ENCODE measurements around the gene TNK2. TPM values are rescaled to one million over a fixed set of nuclear protein-coding genes. Genes with fewer than 3 reads are reported as not detected.
"Not testable (repeated sequence)": the region's sequence is repeated elsewhere in the genome, so short reads cannot be mapped to it uniquely, and the experiment has no call there.

The TNK2 gene
- total RNA-seq, 1 donor, result 36.4 TPM

- no peaks in the 10 kb centered on the region for H3K9me3 ChIP-seq (ENCODE audit: low read depth, low read length)
- H3K27me3 ChIP-seq (ENCODE audit: insufficient read depth, low read length), result no peaks in the 10 kb centered on the region
- no peak overlapping the region for H3K4me3 ChIP-seq (ENCODE audit: low read length)
- H3K4me1 ChIP-seq (ENCODE audit: insufficient read depth, low read length), result no peaks in the 10 kb centered on the region
Observed at GRCh38 chr3:195825857-195826804, 82.2 kb downstream of the TNK2 start.

- H3K4me3 ChIP-seq (ENCODE audit: low read length), result no peak overlapping the region
- no peaks in the 10 kb centered on the region for H3K9me3 ChIP-seq (ENCODE audit: low read depth, low read length)
- no peaks in the 10 kb centered on the region for H3K4me1 ChIP-seq (ENCODE audit: insufficient read depth, low read length)
- no peaks in the 10 kb centered on the region for H3K27me3 ChIP-seq (ENCODE audit: insufficient read depth, low read length)
Observed at GRCh38 chr3:195825191-195825588, 83.2 kb downstream of the TNK2 start.

DNA sequence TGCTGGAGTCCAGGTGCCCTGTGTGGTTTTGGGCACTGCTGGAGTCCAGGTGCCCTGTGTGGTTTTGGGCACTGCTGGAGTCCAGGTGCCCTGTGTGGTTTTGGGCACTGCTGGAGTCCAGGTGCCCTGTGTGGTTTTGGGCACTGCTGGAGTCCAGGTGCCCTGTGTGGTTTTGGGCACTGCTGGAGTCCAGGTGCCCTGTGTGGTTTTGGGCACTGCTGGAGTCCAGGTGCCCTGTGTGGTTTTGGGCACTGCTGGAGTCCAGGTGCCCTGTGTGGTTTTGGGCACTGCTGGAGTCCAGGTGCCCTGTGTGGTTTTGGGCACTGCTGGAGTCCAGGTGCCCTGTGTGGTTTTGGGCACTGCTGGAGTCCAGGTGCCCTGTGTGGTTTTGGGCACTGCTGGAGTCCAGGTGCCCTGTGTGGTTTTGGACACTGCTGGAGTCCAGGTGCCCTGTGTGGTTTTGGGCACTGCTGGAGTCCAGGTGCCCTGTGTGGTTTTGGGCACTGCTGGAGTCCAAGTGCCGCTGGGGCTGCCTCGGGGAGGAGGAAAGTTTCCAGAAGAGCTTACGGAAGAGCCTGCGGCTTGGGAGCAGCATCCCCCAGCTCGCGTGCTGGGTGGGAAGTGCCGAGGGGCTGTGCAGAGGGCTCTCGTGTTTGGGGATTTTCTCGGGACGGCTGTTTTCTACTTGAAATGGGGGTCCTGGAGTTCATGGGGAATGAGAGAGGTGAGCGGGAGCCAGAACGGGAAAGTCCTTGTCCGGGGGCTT, 83.7 kb downstream of the TNK2 start:
- not testable (repeated sequence) for H3K4me3 ChIP-seq (ENCODE audit: low read length); H3K4me1 ChIP-seq (ENCODE audit: insufficient read depth, low read length); H3K27me3 ChIP-seq (ENCODE audit: insufficient read depth, low read length)

GRCh38 chr3:195823999-195824398, 84.4 kb downstream of the TNK2 start:
- H3K4me1 ChIP-seq (ENCODE audit: insufficient read depth, low read length), result no peaks in the 10 kb centered on the region
- H3K4me3 ChIP-seq (ENCODE audit: low read length), result no peak overlapping the region
- H3K9me3 ChIP-seq (ENCODE audit: low read depth, low read length), result no peaks in the 10 kb centered on the region
- H3K27me3 ChIP-seq (ENCODE audit: insufficient read depth, low read length), result no peaks in the 10 kb centered on the region

More for the DNA sequence above, 83.7 kb downstream of the TNK2 start:
- H3K9me3 ChIP-seq (ENCODE audit: low read depth, low read length), result not testable (repeated sequence)

GRCh38 chr3:195823280-195823679, 85.1 kb downstream of the TNK2 start:
- Histone ChIP-seq H3K27me3 (ENCODE audit: insufficient read depth, low read length) (no peaks in the 10 kb centered on the region), H3K4me1 (ENCODE audit: insufficient read depth, low read length) (no peaks in the 10 kb centered on the region), H3K9me3 (ENCODE audit: low read depth, low read length) (no peaks in the 10 kb centered on the region), H3K4me3 (ENCODE audit: low read length) (no peak overlapping the region)

DNA sequence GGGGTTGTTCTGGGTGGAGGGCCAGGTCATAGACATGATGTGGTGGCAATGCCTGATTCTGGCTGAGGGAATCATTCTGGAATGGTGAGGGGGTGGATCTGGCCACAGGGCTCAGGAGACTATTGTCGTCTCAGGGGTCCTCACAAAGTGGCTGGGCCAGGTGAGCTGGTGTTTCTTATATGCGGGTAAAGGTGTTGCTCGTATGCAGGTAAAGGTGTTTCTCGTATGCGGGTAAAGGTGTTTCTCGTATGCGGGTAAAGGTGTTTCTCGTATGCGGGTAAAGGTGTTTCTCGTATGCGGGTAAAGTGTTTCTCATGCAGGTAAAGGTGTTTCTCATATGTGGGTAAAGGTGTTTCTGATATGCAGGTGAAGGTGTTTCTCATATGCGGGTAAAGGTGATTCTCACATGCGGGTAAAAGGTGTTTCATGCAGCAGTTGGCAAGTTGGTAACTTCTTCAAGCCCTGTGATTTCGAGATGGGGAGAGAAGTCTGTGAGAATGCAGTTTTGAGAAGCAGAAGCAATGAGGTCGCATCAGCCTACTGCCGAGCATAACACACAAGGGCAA, 86.1 kb downstream of the TNK2 start:
- Histone ChIP-seq H3K4me3 (ENCODE audit: low read length) (no peak overlapping the region), H3K27me3 (ENCODE audit: insufficient read depth, low read length) (no peaks in the 10 kb centered on the region), H3K9me3 (ENCODE audit: low read depth, low read length) (no peaks in the 10 kb centered on the region), H3K4me1 (ENCODE audit: insufficient read depth, low read length) (no peaks in the 10 kb centered on the region)

- no peak overlapping the region for H3K4me3 ChIP-seq (ENCODE audit: low read length)
- no peaks in the 10 kb centered on the region for H3K9me3 ChIP-seq (ENCODE audit: low read depth, low read length)
- no peaks in the 10 kb centered on the region for H3K4me1 ChIP-seq (ENCODE audit: insufficient read depth, low read length)
- no peaks in the 10 kb centered on the region for H3K27me3 ChIP-seq (ENCODE audit: insufficient read depth, low read length)
Observed at GRCh38 chr3:195821403-195822130, 86.8 kb downstream of the TNK2 start.

- Histone ChIP-seq H3K9me3 (ENCODE audit: low read depth, low read length) (no peaks in the 10 kb centered on the region), H3K4me1 (ENCODE audit: insufficient read depth, low read length) (no peaks in the 10 kb centered on the region), H3K27me3 (ENCODE audit: insufficient read depth, low read length) (no peaks in the 10 kb centered on the region), H3K4me3 (ENCODE audit: low read length) (no peak overlapping the region)
Observed at GRCh38 chr3:195820901-195821300, 87.5 kb downstream of the TNK2 start.

- no peaks in the 10 kb centered on the region for H3K27me3 ChIP-seq (ENCODE audit: insufficient read depth, low read length)
- no peaks in the 10 kb centered on the region for H3K9me3 ChIP-seq (ENCODE audit: low read depth, low read length)
- no peak overlapping the region for H3K4me3 ChIP-seq (ENCODE audit: low read length)
- H3K4me1 ChIP-seq (ENCODE audit: insufficient read depth, low read length), result no peaks in the 10 kb centered on the region
Observed at GRCh38 chr3:195820186-195820585, 88.2 kb downstream of the TNK2 start.

- H3K4me3 ChIP-seq (ENCODE audit: low read length), result no peak overlapping the region
- no peaks in the 10 kb centered on the region for H3K9me3 ChIP-seq (ENCODE audit: low read depth, low read length)
- no peaks in the 10 kb centered on the region for H3K27me3 ChIP-seq (ENCODE audit: insufficient read depth, low read length)
- H3K4me1 ChIP-seq (ENCODE audit: insufficient read depth, low read length), result no peaks in the 10 kb centered on the region
Observed at GRCh38 chr3:195818301-195818700, 90.0 kb downstream of the TNK2 start.

DNA sequence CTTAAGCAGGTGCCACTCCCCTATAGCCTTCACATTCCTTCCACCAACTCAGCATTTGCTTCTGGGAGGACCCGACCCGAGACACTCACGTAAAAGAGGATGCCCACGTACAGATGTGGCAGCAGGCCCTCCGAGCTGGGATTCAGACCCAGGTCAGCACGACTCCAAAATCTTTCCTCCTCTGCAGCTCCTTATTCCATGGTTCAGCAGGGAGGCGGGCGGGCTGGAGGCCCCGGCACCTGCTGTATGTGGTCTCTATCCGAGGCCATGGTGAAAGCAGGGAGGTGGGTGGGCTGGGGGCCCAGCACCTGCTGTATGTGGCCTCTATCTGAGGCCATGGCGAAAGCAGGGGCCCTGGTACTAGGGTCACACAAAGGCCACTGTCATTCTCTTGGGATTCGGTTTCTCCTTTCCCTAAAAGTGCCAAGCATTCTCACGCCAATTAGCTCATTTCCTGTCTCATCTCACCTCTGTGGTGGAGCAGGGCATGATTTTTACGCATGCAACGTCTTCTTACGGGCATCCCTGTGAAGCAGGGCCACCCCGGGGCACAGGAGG, 90.7 kb downstream of the TNK2 start:
- Histone ChIP-seq H3K9me3 (ENCODE audit: low read depth, low read length) (no peaks in the 10 kb centered on the region), H3K27me3 (ENCODE audit: insufficient read depth, low read length) (no peaks in the 10 kb centered on the region), H3K4me3 (ENCODE audit: low read length) (no peak overlapping the region), H3K4me1 (ENCODE audit: insufficient read depth, low read length) (no peaks in the 10 kb centered on the region)

DNA sequence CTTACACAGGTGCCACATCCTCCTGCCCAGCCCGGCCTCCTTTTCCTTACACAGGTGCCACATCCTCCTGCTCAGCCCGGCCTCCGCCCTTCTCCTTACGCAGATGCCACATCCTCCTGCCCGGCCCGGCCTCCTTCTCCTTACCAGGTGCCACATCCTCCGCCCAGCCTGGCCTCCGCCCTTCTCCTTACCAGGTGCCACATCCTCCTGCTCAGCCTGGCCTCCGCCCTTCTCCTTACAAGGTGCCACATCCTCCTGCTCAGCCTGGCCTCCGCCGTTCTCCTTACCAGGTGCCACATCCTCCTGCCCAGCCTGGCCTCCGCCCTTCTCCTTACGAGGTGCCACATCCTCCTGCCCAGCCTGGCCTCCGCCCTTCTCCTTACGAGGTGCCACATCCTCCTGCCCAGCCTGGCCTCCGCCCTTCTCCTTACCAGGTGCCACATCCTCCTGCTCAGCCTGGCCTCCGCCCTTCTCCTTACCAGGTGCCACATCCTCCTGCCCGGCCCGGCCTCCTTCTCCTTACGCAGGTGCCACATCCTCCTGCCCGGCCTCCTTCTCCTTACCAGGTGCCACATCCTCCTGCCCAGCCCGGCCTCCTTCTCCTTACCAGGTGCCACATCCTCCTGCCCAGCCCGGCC, 92.0 kb downstream of the TNK2 start:
- H3K4me3 ChIP-seq (ENCODE audit: low read length); H3K27me3 ChIP-seq (ENCODE audit: insufficient read depth, low read length); H3K9me3 ChIP-seq (ENCODE audit: low read depth, low read length); H3K4me1 ChIP-seq (ENCODE audit: insufficient read depth, low read length): not testable (repeated sequence)

DNA sequence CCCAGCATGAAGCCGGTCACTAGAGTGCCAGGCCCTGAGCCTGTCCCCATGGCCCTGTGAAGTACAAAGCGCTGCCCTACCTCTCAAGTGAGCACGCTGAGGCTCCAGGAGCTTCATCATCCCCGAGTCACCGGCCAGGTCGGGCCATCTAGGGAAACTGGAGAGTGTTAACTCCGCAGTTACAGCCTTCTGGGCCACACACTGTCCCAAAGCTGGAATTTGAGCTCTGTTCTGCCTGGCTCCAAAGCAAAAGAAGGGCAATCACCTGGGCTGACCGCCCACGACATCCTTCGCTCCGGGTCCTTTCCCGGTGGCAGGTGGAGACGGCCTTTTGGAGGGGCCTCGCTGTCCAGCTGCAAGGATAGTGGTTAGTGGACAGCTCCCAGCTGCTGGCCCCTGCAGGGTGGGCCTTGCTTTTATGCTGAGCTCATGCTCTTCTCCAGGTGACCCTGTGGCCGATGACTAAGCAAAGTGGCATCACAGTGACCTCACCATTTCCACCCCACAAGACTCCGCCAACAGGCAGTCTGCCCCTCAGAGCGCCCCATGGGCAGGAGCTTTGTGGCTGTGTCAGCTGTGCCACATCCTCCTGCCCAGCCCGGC, 93.1 kb downstream of the TNK2 start:
- H3K27me3 ChIP-seq (ENCODE audit: insufficient read depth, low read length), result no peaks in the 10 kb centered on the region
- H3K4me1 ChIP-seq (ENCODE audit: insufficient read depth, low read length), result no peaks in the 10 kb centered on the region
- H3K9me3 ChIP-seq (ENCODE audit: low read depth, low read length), result no peaks in the 10 kb centered on the region
- H3K4me3 ChIP-seq (ENCODE audit: low read length), result no peak overlapping the region

Data from mononuclear cell (primary cell).